Endothelial cell of umbilical vein (primary cell): Measurements from ENCODE around the gene EMD. TPM values are rescaled to one million over a fixed set of nuclear protein-coding genes. Genes with fewer than 3 reads are reported as not detected.

Experiments used
- BruUV-seq: library from RNA; stranded (reverse); fragments of 400-500 nt; replicated peaks from 2 replicates; lab custom pipeline; 2021; lab: Mats Ljungman, UMichigan
- CTCF ChIA-PET: fragments of 300-600, 350-600 bp; sonication (Branson Sonifier 250); formaldehyde crosslinking; loops from one replicate; lab custom pipeline; 2021; ENCODE audit warnings: antibody characterized with exemption, inconsistent platforms; lab: Charles Lee
- POLR2A ChIA-PET: fragments of 300-600, 350-600 bp; sonication (Branson Sonifier 250); formaldehyde crosslinking; loops from one replicate; lab custom pipeline; 2021; ENCODE audit warnings: antibody characterized with exemption, inconsistent platforms; lab: Charles Lee
- DNase-seq: peaks from one replicate; pipeline ENCODE4 v3.0.0-alpha.2; 2011; ENCODE audit warnings: low read depth, low spot score
- FAIRE-seq: peaks from 2 replicates; lab custom pipeline; 2011; peaks lifted over from hg19 to GRCh38; lab: Jason Lieb, UNC
- H2AFZ ChIP-seq: 2 replicates; pipeline ENCODE4 v1.6.0; 2012; ENCODE audit warnings: low read depth, low read length, control low read depth, inconsistent platforms
- H3K27ac ChIP-seq: 2 replicates; pipeline ENCODE4 v1.5.1; 2011; ENCODE audit warnings: low read depth, mild to moderate bottlenecking, control low read depth, low read length, moderate library complexity; ENCODE audit not compliant: insufficient read depth
- H3K27me3 ChIP-seq, 2 experiments: 2 replicates each; pipeline versions ENCODE4 v1.6.0 to v1.6.1; 2011; ENCODE audit warnings: low read length in 2 of 2, mixed read lengths in 1 of 2; ENCODE audit not compliant: control insufficient read depth in 2 of 2, insufficient read depth in 2 of 2
- H3K36me3 ChIP-seq, 2 experiments: 2 replicates in 1 of 2; 3 replicates in 1 of 2; pipeline ENCODE4 v1.5.1; 2011; ENCODE audit warnings: low read length in 2 of 2, mild to moderate bottlenecking in 1 of 2, moderate library complexity in 1 of 2; ENCODE audit not compliant: control insufficient read depth in 2 of 2, insufficient read depth in 2 of 2; ENCODE audit errors: extremely low read depth in 1 of 2
- H3K4me1 ChIP-seq: 3 replicates; pipeline ENCODE4 v1.5.1; 2011; ENCODE audit warnings: mild to moderate bottlenecking, low read length; ENCODE audit not compliant: control insufficient read depth, insufficient read depth; ENCODE audit errors: extremely low read depth
- H3K4me2 ChIP-seq: 2 replicates; pipeline ENCODE4 v1.6.1; 2011; ENCODE audit warnings: low read length, control low read depth, mixed read lengths; ENCODE audit not compliant: insufficient read depth
- H3K4me3 ChIP-seq, 3 experiments: fragments of 200-600 bp in 1 of 3; sonication (generic), shearing (Covaris generic) in 1 of 3; replicated peaks in 1 of 3; 2 replicates each; pipeline ENCODE4 v1.5.1; 2011 to 2016; ENCODE audit warnings: control low read depth in 3 of 3, low read length in 3 of 3, mild to moderate bottlenecking in 2 of 3, inconsistent platforms in 1 of 3, low read depth in 1 of 3, moderate library complexity in 1 of 3; ENCODE audit not compliant: insufficient read depth in 1 of 3
- H3K79me2 ChIP-seq: 2 replicates; pipeline ENCODE4 v1.6.0; 2012; ENCODE audit warnings: low read length, inconsistent platforms; ENCODE audit not compliant: control insufficient read depth, insufficient read depth
- H3K9ac ChIP-seq: replicated peaks from 2 replicates; pipeline ENCODE3; 2011; ENCODE audit warnings: low read length, control low read depth; ENCODE audit not compliant: insufficient read depth; ENCODE audit errors: extremely low read depth
- H3K9me1 ChIP-seq: replicated peaks from 3 replicates; pipeline ENCODE4 v1.6.0; 2011; ENCODE audit warnings: mild to moderate bottlenecking, low read length; ENCODE audit not compliant: control insufficient read depth, insufficient read depth; ENCODE audit errors: extremely low read depth
- H3K9me3 ChIP-seq: replicated peaks from 2 replicates; pipeline ENCODE4 v1.5.1; 2012; ENCODE audit warnings: low read length, inconsistent platforms; ENCODE audit not compliant: control insufficient read depth, insufficient read depth
- H4K20me1 ChIP-seq: replicated peaks from 2 replicates; pipeline ENCODE3; 2011; ENCODE audit warnings: mild to moderate bottlenecking, low read length; ENCODE audit not compliant: control insufficient read depth, insufficient read depth; ENCODE audit errors: extremely low read depth
- CTCF ChIP-seq, 2 donors: IDR thresholded peaks; 1 replicate in 1 of 2; 2 replicates in 1 of 2; pipeline ENCODE4 v1.5.1; 2011; ENCODE audit warnings: low read length in 2 of 2, mild to moderate bottlenecking in 2 of 2, moderate library complexity in 2 of 2, control low read depth in 1 of 2, inconsistent platforms in 1 of 2, low read depth in 1 of 2; ENCODE audit not compliant: insufficient read depth in 1 of 2; ENCODE audit errors: extremely low read depth in 1 of 2
- EZH2 ChIP-seq: IDR thresholded peaks from 2 replicates; pipeline ENCODE4 v1.6.1; 2012; ENCODE audit warnings: borderline replicate concordance, low read depth, mild to moderate bottlenecking, moderate library complexity, low read length, inconsistent platforms; ENCODE audit not compliant: severe bottlenecking
- JUN ChIP-seq: IDR thresholded peaks from 2 replicates; pipeline ENCODE4 v1.6.1; 2011; ENCODE audit warnings: borderline replicate concordance, low read depth; ENCODE audit not compliant: insufficient read length, insufficient read depth
- MAX ChIP-seq: IDR thresholded peaks from 2 replicates; pipeline ENCODE4 v1.6.1; 2011; ENCODE audit not compliant: insufficient read depth, insufficient read length
- MYC ChIP-seq: IDR thresholded peaks from one replicate; pipeline ENCODE4 v1.6.1; 2011; ENCODE audit warnings: mild to moderate bottlenecking, low read depth, low read length
- POLR2AphosphoS5 ChIP-seq: IDR thresholded peaks from 2 replicates; pipeline ENCODE4 v1.6.1; 2012; ENCODE audit warnings: low read depth, mild to moderate bottlenecking, control low read depth, low read length, moderate library complexity; ENCODE audit not compliant: insufficient read depth
- dilution Hi-C: fragments of 300-500 bp; cut with MboI; formaldehyde crosslinking; loops from one replicate; pipeline ENCODE4 v1.15.0; 2019; ENCODE audit warnings: low sequenced_read_pairs; ENCODE audit not compliant: extremely low pct_ligation_motif_present
- intact Hi-C: fragments of 100-400 bp; cut with micrococcal nuclease; formaldehyde crosslinking; loops from one replicate; pipeline ENCODE4 v1.10.0; 2022
- polyA plus RNA-seq, 4 experiments: library from polyadenylated mRNA; depleted of rRNA in 3 of 4; stranded (reverse) in 3 of 4; unstranded in 1 of 4; fragments of >200 nt; gene quantifications; 2 replicates each; pipeline versions ENCODE4 v1.2.1 to v1.2.3, GENCODE V29; 2011 to 2012; ENCODE audit warnings: missing spikeins in 1 of 4
- total RNA-seq: library from RNA; stranded (reverse); gene quantifications from 2 replicates; pipeline ENCODE4 v1.2.3, GENCODE V29; 2021

Gene EMD
- total and polyA plus RNA-seq, 2 donors (not counting 3 experiments of a cell fraction or from before 2014, with no cell fraction given), result 50.6 to 76.8 TPM

- BruUV-seq, result no TSS peak
- dilution Hi-C loops, result no loop called here
- FAIRE-seq, result no peak
Observed at GRCh38 chrX:154349359-154349935, 29.6 kb upstream of the EMD start.

More at GRCh38 chrX:154349359-154349935, 29.6 kb upstream of the EMD start:
- CTCF ChIA-PET, result no interaction called here
- Histone ChIP-seq H3K9ac (no peak overlapping the region), H3K4me2 (no peak overlapping the region), H2AFZ (no peak overlapping the region), H4K20me1 (no peaks in the 10 kb centered on the region), H3K4me1 (no peaks in the 10 kb centered on the region), H3K27ac (no peak overlapping the region), H3K4me3 (no peak overlapping the region), H3K36me3 (peaks cover 5 to 58% of the 10 kb centered on the region in 2 experiments), H3K27me3 (no peaks in the 10 kb centered on the region), H3K79me2 (no peaks in the 10 kb centered on the region), H3K9me3 (no peaks in the 10 kb centered on the region), H3K9me1 (no peaks in the 10 kb centered on the region)
- no peak for DNase-seq
- TF ChIP-seq JUN (no peak), EZH2 (no peak), POLR2AphosphoS5 (no peak), MYC (no peak), CTCF (IDR thresholded peaks at IDR 0.05; ENCODE audit: extremely low read depth in 1 of 2, insufficient read depth in 1 of 2, low read depth in 1 of 2, low read length in 2 of 2) (no peak), MAX (no peak)
- intact Hi-C loops, result no loop called here
- POLR2A ChIA-PET, result no interaction called here
